Non-pigmented ciliary epithelial cell (primary cell): ENCODE data around the gene TNKS2.
"Not testable (repeated sequence)": the region's sequence is repeated elsewhere in the genome, so short reads cannot be mapped to it uniquely, and the experiment has no call there.

Experiments
- DNase-seq: peaks from one replicate; pipeline ENCODE4 v3.0.0-alpha.2; 2010; ENCODE audit warnings: low read depth

The TNKS2 gene

GRCh38 chr10:91797874-91798648 is at the start of gene TNKS2:
Gene TNKS2 (plus strand): TSS chr10:91798426. CDS start chr10:91798691, 265 bp downstream.
- DNase-seq = peak; percentile 38

- not testable (repeated sequence) for DNase-seq
These were observed 48.6 kb upstream of the TNKS2 start for GRCh38 chr10:91749592-91749991.

DNA sequence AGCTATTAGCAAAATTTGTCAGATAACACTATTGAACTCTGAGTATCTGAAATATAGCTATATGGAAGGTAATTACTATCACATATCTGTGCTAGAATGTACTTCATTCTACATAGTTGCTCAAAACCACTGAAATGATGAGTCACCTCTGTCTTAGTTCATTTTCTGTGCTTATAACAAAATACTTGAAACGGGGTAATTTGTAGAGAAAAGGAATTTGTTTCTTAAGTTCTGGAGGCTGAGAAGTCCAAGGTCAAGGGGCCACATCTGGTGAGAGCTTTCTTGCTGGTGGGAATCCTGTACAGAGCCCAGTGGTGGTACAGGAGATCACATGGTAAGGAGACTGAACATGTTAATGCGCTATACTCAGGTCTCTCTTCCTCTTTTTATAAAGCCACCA is 41.9 kb upstream of the TNKS2 start:
- peak; percentile 49 for DNase-seq

- DNase-seq = peak; percentile 30
These were observed 39.7 kb upstream of the TNKS2 start for GRCh38 chr10:91758303-91759146.

- peak; percentile 15 for DNase-seq
These were observed 38.6 kb upstream of the TNKS2 start for GRCh38 chr10:91759581-91759986.

DNA sequence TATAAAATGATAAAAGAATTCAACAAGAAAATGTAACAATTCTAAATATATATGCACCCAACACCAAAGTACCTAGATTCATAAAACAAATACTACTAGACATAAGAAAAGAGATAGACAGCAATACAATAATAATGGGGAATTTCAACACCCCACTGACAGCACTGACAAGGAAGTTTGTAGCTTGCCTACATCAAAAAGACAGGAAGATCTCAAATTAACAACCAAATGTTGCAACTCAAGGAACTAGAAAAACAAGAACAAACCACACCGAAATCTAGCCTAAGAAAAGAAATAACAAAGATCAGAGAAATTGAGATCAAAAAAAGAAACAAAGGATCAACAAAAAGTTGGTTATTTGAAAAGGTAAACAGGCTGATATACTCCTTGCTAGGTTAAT is 36.5 kb upstream of the TNKS2 start:
- no peak for DNase-seq

GRCh38 chr10:91762878-91763277 is 35.3 kb upstream of the TNKS2 start:
- no peak for DNase-seq

GRCh38 chr10:91766676-91767075 is 31.6 kb upstream of the TNKS2 start:
- DNase-seq = no peak

GRCh38 chr10:91768123-91768522 is 30.1 kb upstream of the TNKS2 start:
- no peak for DNase-seq

- DNase-seq = no peak
These were observed 26.3 kb upstream of the TNKS2 start for GRCh38 chr10:91771907-91772306.

- no peak for DNase-seq
These were observed 25.8 kb upstream of the TNKS2 start for GRCh38 chr10:91772461-91772860.

GRCh38 chr10:91772869-91773268 is 25.4 kb upstream of the TNKS2 start:
- DNase-seq = no peak

GRCh38 chr10:91774571-91774970 is 23.7 kb upstream of the TNKS2 start:
- DNase-seq = no peak

- no peak for DNase-seq
These were observed 22.5 kb upstream of the TNKS2 start for GRCh38 chr10:91775731-91776130.

GRCh38 chr10:91776266-91776665 is 22.0 kb upstream of the TNKS2 start:
- no peak for DNase-seq

DNA sequence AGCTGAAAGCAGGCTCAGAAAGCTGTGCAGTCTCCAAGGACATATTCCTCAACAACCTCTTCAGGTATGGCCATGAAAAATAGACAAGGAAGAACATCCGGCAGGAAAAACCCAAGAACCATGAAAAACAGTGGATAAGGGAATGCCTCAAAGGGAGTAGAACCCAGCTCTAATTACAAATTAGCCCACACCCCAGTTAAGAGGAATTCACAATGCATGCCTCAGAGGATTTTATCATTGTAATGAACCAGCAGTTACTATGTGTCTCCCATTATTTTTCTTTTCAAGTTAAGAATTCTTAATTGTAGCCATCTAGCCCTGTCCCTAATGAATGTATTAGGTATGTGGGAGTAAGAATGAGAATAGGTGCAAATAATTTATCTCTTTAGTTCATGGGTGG is 19.7 kb upstream of the TNKS2 start:
- no peak for DNase-seq

DNA sequence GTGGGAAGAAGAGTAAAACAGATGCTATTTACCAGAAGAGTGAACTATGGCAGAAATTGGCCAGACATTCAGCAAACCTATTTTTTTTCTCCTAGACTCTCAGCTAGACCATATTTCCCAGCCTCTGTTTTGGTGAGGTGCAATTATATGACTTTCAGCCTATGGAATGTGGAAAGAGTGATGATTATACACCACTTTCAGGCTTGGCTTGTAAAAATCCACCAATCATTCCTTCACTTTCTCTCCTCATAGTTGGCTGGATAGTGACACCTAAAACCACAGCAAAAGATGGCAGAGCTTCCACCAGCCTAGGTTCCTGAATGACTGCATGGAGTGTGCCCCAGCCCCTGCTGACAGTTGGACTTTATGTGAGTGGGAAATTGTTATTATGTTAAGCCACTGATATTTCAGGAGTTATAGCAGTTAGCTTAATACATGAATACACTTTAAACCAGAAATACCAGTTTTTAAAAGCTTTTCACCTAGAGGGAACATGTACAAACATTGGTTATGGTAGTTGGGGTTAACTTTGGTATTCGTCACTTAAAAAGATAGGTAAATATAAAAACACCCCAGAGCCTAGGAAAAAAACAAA is 19.1 kb upstream of the TNKS2 start:
- no peak for DNase-seq

DNA sequence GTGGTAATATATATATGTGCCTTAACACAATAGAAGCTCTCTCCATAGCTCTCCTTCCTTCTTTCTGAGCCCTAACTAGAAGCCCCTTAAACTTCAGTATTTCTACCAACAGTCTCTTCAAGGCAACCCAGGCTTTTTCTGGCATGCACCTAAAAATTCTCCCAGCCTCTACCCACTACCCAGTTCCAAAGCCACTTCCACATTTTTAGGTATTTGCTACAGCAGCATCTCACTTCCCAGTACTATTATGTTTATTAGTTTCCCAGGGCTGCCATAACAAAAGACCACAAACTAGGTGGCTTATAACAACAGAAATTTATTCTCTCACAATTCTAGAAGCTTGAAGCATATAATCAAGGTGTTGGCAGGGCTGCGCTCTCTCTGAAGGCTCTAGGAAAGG is 15.7 kb upstream of the TNKS2 start:
- no peak for DNase-seq

GRCh38 chr10:91785830-91786229 is 12.4 kb upstream of the TNKS2 start:
- no peak for DNase-seq

DNA sequence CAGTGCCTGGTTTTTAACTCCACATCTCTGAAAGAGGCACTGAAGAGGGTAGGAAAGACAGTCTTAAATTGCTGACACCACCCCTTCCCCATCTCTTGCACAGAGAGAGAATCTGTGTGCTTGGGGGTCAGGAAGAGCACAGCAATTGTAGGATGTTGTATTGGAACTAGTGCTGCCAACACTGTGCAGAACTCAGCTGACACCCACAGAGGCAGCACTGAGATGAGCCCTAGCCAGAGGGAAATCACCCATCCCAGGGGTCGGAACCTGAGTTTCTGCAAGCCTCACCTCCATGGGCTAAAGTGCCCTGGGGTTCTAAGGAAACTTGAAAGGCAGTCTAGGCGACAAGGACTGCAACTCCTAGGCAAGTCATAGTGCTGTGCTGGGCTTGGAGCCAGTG is 11.0 kb upstream of the TNKS2 start:
- no peak for DNase-seq

DNA sequence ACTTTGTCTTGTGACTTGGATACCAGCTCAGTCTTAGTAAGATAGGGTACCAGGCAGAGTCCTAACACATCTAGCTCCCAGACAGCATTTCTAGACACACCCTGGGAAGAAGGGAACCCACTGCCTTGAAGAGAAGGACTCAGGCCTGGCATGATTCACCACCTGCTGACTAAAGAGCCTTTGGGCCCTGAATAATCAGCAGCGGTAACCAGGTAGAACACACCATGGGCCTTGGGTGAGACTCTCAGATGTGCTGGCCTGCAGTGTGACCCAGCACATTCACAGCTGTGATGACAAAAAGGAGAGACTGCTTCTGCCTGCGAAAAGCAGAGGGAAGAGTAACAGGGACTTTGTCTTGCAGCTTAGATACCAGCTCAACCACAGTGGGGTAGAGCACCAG is 10.4 kb upstream of the TNKS2 start:
- DNase-seq = no peak

GRCh38 chr10:91788527-91788926 is 9.7 kb upstream of the TNKS2 start:
- DNase-seq = no peak
